Neural progenitor cell (in vitro differentiated cells): ENCODE results near the gene GPRC6A. TPM values are rescaled to one million over a fixed set of nuclear protein-coding genes. Genes with fewer than 3 reads are reported as not detected.
A peak's percentile ranks its signal among the peaks of the same experiment; 100 is the strongest.

Experiments
- DNase-seq: peaks from one replicate; pipeline ENCODE4 v3.0.0-alpha.2; 2016; ENCODE audit warnings: low spot score
- H2AFZ ChIP-seq: fragments of 200-600 bp; sonication (generic); replicated peaks from 2 replicates; pipeline ENCODE4 v1.6.1; 2016; ENCODE audit warnings: antibody characterized with exemption
- H3F3A ChIP-seq: fragments of 200-600 bp; sonication (generic); 2 replicates; pipeline ENCODE4 v1.6.1; 2016; ENCODE audit warnings: antibody characterized with exemption, low read depth
- H3K27ac ChIP-seq: fragments of 200-600 bp; sonication (generic); 2 replicates; pipeline ENCODE4 v1.5.1; 2016; ENCODE audit warnings: mild to moderate bottlenecking
- H3K27me3 ChIP-seq: fragments of 200-600 bp; sonication (generic); 2 replicates; pipeline ENCODE4 v1.6.1; 2016; ENCODE audit warnings: mild to moderate bottlenecking, moderate library complexity
- H3K36me3 ChIP-seq: fragments of 200-600 bp; sonication (generic); 2 replicates; pipeline ENCODE4 v1.5.1; 2016
- H3K4me1 ChIP-seq: fragments of 200-600 bp; sonication (generic); 2 replicates; pipeline ENCODE4 v1.6.1; 2016; ENCODE audit warnings: mixed run types
- H3K4me2 ChIP-seq: fragments of 200-600 bp; sonication (generic); 2 replicates; pipeline ENCODE4 v1.6.1; 2016
- H3K4me3 ChIP-seq: fragments of 200-600 bp; sonication (generic); 2 replicates; pipeline ENCODE4 v1.5.1; 2016
- H3K79me2 ChIP-seq: fragments of 200-600 bp; sonication (generic); 2 replicates; pipeline ENCODE4 v1.6.1; 2016; ENCODE audit warnings: low read depth
- H3K9ac ChIP-seq: fragments of 200-600 bp; sonication (generic); 2 replicates; pipeline ENCODE4 v1.6.1; 2016
- H3K9me3 ChIP-seq: fragments of 200-600 bp; sonication (generic); 2 replicates; pipeline ENCODE4 v1.5.1; 2016; ENCODE audit warnings: low read depth
- H4K20me1 ChIP-seq: fragments of 200-600 bp; sonication (generic); 2 replicates; pipeline ENCODE4 v1.6.1; 2016; ENCODE audit warnings: low read depth
- H3K27ac Mint-ChIP-seq: 3 replicates; pipeline ENCODE4 v1.8.0; 2021; ENCODE audit warnings: mixed read lengths
- H3K27me3 Mint-ChIP-seq: 2 replicates; pipeline ENCODE4 v1.8.0; 2022; ENCODE audit warnings: low read depth, mild to moderate bottlenecking, inconsistent platforms, moderate library complexity, mixed read lengths; ENCODE audit not compliant: insufficient read depth
- H3K36me3 Mint-ChIP-seq: 3 replicates; pipeline ENCODE4 v1.8.0; 2021; ENCODE audit warnings: mixed read lengths
- H3K4me1 Mint-ChIP-seq: 3 replicates; pipeline ENCODE4 v1.8.0; 2021; ENCODE audit warnings: mixed read lengths
- H3K4me3 Mint-ChIP-seq: 3 replicates; pipeline ENCODE4 v1.8.0; 2021; ENCODE audit warnings: mild to moderate bottlenecking, moderate library complexity, mixed read lengths
- H3K9me3 Mint-ChIP-seq: 3 replicates; pipeline ENCODE4 v1.8.0; 2020; ENCODE audit warnings: mixed read lengths
- EZH2 ChIP-seq: fragments of 200-600 bp; sonication (generic); IDR thresholded peaks from 2 replicates; pipeline ENCODE4 v1.6.1; 2017; ENCODE audit warnings: antibody characterized with exemption, mild to moderate bottlenecking, moderate library complexity
- EZH2phosphoT487 ChIP-seq: fragments of 200-600 bp; sonication (generic); IDR thresholded peaks from 2 replicates; pipeline ENCODE4 v1.6.1; 2017; ENCODE audit warnings: antibody characterized with exemption
- total RNA-seq: library from RNA; depleted of rRNA; stranded (reverse); fragments of >200 nt; gene quantifications from 2 replicates; pipeline ENCODE4 v1.2.3, GENCODE V29; 2015; ENCODE audit warnings: low replicate concordance
- TF ChIP-seq, protein P1 (sequence below): fragments of 200-600 bp; sonication (generic); IDR thresholded peaks from 2 replicates; pipeline ENCODE4 v1.5.1; 2017; ENCODE audit warnings: antibody characterized with exemption, mild to moderate bottlenecking

GPRC6A gene
- total RNA-seq, 1 donor from 2014 or later, result not detected

DNA sequence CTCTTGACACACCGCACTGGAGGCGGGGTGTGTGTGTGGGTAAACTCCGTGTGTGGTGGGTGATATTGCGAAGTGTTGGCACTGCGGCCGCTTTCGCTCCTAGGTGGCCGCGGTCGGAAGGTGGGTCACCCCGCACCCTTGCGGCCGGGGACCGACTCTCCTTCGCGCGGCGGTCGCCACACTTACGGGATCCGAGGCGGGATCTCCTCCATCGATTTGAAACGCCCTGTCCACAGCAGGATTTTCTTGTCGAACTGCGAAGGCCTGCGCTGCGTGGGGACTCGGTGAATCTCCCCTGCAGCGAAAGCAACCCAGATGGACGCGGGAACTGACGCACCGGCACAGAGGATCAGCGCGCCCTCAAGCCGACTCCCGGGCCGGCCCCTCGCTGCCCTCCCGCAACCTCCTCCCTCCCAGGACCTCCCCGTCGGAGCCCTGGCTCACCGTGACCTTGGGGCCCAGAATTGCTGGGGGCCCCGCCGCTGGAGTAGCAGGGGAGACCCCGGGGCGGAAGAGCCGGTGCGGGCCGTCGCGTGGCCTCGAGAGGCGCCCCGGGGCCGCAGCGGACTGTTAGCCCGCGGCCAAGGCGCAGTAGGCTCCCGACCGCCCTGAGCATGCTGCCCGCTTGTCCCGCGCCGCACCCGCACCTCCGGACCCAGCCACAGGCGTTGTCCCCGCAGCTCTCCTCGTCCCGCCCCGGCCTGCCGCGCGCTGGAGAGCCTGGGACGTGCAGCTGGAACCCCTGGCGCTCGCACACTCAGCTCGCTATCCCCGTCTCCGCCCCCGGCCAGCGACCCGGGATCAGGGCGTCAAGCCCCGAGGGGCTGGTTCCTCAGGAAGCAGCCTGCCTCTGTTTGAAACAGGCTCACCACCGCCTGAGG is 63.7 kb downstream of the GPRC6A start, which contains the start of gene FAM162B:
Gene FAM162B (minus strand): TSS at position 759 of the 881 bp plus-strand sequence. CDS start 143 bp downstream, at position 616.
- peaks cover 63% of the 10 kb centered on the region for H3K27me3 ChIP-seq
- no peaks in the 10 kb centered on the region for H3K9me3 ChIP-seq
- Mint-ChIP-seq H3K4me3 (peak within 1 kb of the TSS; percentile 90), H3K9me3 (no peaks in the 10 kb centered on the region), H3K4me1 (peaks cover 6% of the 10 kb centered on the region), H3K36me3 (no peaks in the 10 kb centered on the region), H3K27ac (no peak within 1 kb of the TSS), H3K27me3 (peaks cover 23% of the 10 kb centered on the region)
- H3F3A ChIP-seq, result peaks cover 11% of the 10 kb centered on the region
- H3K36me3 ChIP-seq, result no peaks in the 10 kb centered on the region
- no peak within 1 kb of the TSS for H3K9ac ChIP-seq
- no peaks in the 10 kb centered on the region for H3K4me1 ChIP-seq
- TF ChIP-seq EZH2 (peak; percentile 88), EZH2phosphoT487 (peak; percentile 75)
- TF ChIP-seq, protein P1, sequence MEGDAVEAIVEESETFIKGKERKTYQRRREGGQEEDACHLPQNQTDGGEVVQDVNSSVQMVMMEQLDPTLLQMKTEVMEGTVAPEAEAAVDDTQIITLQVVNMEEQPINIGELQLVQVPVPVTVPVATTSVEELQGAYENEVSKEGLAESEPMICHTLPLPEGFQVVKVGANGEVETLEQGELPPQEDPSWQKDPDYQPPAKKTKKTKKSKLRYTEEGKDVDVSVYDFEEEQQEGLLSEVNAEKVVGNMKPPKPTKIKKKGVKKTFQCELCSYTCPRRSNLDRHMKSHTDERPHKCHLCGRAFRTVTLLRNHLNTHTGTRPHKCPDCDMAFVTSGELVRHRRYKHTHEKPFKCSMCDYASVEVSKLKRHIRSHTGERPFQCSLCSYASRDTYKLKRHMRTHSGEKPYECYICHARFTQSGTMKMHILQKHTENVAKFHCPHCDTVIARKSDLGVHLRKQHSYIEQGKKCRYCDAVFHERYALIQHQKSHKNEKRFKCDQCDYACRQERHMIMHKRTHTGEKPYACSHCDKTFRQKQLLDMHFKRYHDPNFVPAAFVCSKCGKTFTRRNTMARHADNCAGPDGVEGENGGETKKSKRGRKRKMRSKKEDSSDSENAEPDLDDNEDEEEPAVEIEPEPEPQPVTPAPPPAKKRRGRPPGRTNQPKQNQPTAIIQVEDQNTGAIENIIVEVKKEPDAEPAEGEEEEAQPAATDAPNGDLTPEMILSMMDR, result no peak
- H3K4me2 ChIP-seq, result peak within 1 kb of the TSS; percentile 77
- no peaks in the 10 kb centered on the region for H3K79me2 ChIP-seq
- H4K20me1 ChIP-seq, result no peaks in the 10 kb centered on the region
- peak; percentile 73 for DNase-seq
- no peak within 1 kb of the TSS for H3K27ac ChIP-seq
- peak within 1 kb of the TSS; percentile 48 for H3K4me3 ChIP-seq
- peak within 1 kb of the TSS; percentile 96 for H2AFZ ChIP-seq

DNA sequence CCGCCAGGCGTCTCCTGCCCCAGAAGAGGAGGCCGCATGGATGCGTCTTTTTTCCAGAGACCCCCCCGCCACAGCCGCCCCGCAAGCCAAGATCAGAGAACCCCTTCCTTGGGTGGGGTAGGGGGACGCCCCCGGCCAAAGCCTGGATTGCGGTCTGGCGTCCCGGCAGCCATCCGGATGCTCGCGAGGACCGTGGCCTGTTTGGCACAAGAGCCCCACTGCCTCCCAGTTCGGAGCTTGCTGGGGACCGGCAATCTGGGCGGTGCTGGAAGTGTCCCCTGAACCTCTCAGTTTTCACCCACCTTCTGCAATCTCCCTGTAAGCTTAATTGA is 64.3 kb downstream of the GPRC6A start:
- Histone ChIP-seq H3K79me2 (no peaks in the 10 kb centered on the region), H3F3A (peaks cover 11% of the 10 kb centered on the region), H3K9me3 (no peaks in the 10 kb centered on the region), H3K4me2 (peak overlapping the region; percentile 77), H3K9ac (no peak overlapping the region), H3K27ac (no peak overlapping the region), H4K20me1 (no peaks in the 10 kb centered on the region), H3K4me3 (peak overlapping the region; percentile 48), H3K4me1 (no peaks in the 10 kb centered on the region), H2AFZ (peak overlapping the region; percentile 96), H3K36me3 (no peaks in the 10 kb centered on the region), H3K27me3 (peaks cover 63% of the 10 kb centered on the region)
- TF ChIP-seq, protein P1, result peak; percentile 14
- no peak for TF ChIP-seq EZH2
- Mint-ChIP-seq H3K9me3 (no peaks in the 10 kb centered on the region), H3K36me3 (no peaks in the 10 kb centered on the region), H3K4me1 (peaks cover 6% of the 10 kb centered on the region), H3K4me3 (peak overlapping the region; percentile 83), H3K27ac (no peak overlapping the region), H3K27me3 (peaks cover 23% of the 10 kb centered on the region)
- DNase-seq, result no peak

GRCh38 chr6:116763906-116764628 is 64.8 kb downstream of the GPRC6A start:
- Mint-ChIP-seq H3K36me3 (no peaks in the 10 kb centered on the region), H3K4me1 (peaks cover 6% of the 10 kb centered on the region), H3K27me3 (peaks cover 23% of the 10 kb centered on the region), H3K9me3 (no peaks in the 10 kb centered on the region), H3K4me3 (peak overlapping the region; percentile 83), H3K27ac (no peak overlapping the region)
- DNase-seq, result no peak
- Histone ChIP-seq H3K36me3 (no peaks in the 10 kb centered on the region), H3K79me2 (no peaks in the 10 kb centered on the region), H3K4me1 (no peaks in the 10 kb centered on the region), H3K9me3 (no peaks in the 10 kb centered on the region), H3K27ac (no peak overlapping the region), H2AFZ (peak overlapping the region; percentile 96), H3K9ac (no peak overlapping the region), H4K20me1 (no peaks in the 10 kb centered on the region), H3K4me2 (peak overlapping the region; percentile 77), H3K4me3 (peak overlapping the region; percentile 48), H3K27me3 (peaks cover 63% of the 10 kb centered on the region), H3F3A (peaks cover 11% of the 10 kb centered on the region)
- TF ChIP-seq EZH2 (no peak), EZH2phosphoT487 (no peak)
- TF ChIP-seq, protein P1, result no peak
